OCI-LY3 (cell line): ENCODE measurements around the gene NDUFAF3.

Experiments
- H2AFZ ChIP-seq: fragments of 200-600, 300-600 bp; shearing (Covaris generic); 2 replicates; pipeline ENCODE4 v1.6.0; 2014; ENCODE audit warnings: antibody characterized with exemption, low read depth, low read length
- H3K27ac ChIP-seq: fragments of 200-600, 300-600 bp; sonication (generic); 2 replicates; pipeline ENCODE4 v1.5.1; 2014; ENCODE audit warnings: mild to moderate bottlenecking, low read length, moderate library complexity, mixed read lengths
- H3K27me3 ChIP-seq: fragments of 200-600, 300-600 bp; sonication (generic); 2 replicates; pipeline ENCODE4 v1.6.1; 2014; ENCODE audit warnings: low read depth, low read length, mixed read lengths
- H3K36me3 ChIP-seq: fragments of 200-600, 300-600 bp; sonication (generic); replicated peaks from 2 replicates; pipeline ENCODE3; 2014; ENCODE audit warnings: low read depth, low read length, mixed read lengths
- H3K4me1 ChIP-seq: fragments of 300-600, 200-600 bp; sonication (generic); 2 replicates; pipeline ENCODE4 v1.6.1; 2014; ENCODE audit warnings: low read length, mixed read lengths
- H3K4me2 ChIP-seq: fragments of 200-600, 300-600 bp; sonication (generic); 2 replicates; pipeline ENCODE4 v1.6.1; 2014; ENCODE audit warnings: low read length, mixed read lengths
- H3K4me3 ChIP-seq: fragments of 300-600, 200-600 bp; sonication (generic); 2 replicates; pipeline ENCODE4 v1.5.1; 2014; ENCODE audit warnings: antibody characterized with exemption, mild to moderate bottlenecking, low read length, moderate library complexity
- H3K79me2 ChIP-seq: fragments of 300-600, 200-600 bp; shearing (Covaris generic); 2 replicates; pipeline ENCODE4 v1.6.1; 2014; ENCODE audit warnings: mild to moderate bottlenecking, low read length, mixed read lengths
- H3K9ac ChIP-seq: fragments of 300-600, 200-600 bp; shearing (Covaris generic); 2 replicates; pipeline ENCODE4 v1.6.0; 2014; ENCODE audit warnings: mild to moderate bottlenecking, low read length, moderate library complexity
- H3K9me3 ChIP-seq: fragments of 200-600, 300-600 bp; shearing (Covaris generic); 2 replicates; pipeline ENCODE4 v1.6.1; 2014; ENCODE audit warnings: low read length, mixed read lengths; ENCODE audit not compliant: insufficient read depth
- H4K20me1 ChIP-seq: fragments of 200-600, 300-600 bp; sonication (generic); 2 replicates; pipeline ENCODE4 v1.6.1; 2016; ENCODE audit warnings: low read length, mixed read lengths; ENCODE audit not compliant: insufficient read depth
- EZH2phosphoT487 ChIP-seq: fragments of 200-600 bp; shearing (Covaris generic); IDR thresholded peaks from 2 replicates; pipeline ENCODE4 v1.6.1; 2018; ENCODE audit warnings: antibody characterized with exemption, mixed run types, low read depth
- TF ChIP-seq, protein P1 (sequence below): fragments of 200-600, 300-600 bp; sonication (generic); IDR thresholded peaks from 2 replicates; pipeline ENCODE4 v1.5.1; 2014; ENCODE audit warnings: antibody characterized with exemption, low read length, low read depth

Gene NDUFAF3

DNA sequence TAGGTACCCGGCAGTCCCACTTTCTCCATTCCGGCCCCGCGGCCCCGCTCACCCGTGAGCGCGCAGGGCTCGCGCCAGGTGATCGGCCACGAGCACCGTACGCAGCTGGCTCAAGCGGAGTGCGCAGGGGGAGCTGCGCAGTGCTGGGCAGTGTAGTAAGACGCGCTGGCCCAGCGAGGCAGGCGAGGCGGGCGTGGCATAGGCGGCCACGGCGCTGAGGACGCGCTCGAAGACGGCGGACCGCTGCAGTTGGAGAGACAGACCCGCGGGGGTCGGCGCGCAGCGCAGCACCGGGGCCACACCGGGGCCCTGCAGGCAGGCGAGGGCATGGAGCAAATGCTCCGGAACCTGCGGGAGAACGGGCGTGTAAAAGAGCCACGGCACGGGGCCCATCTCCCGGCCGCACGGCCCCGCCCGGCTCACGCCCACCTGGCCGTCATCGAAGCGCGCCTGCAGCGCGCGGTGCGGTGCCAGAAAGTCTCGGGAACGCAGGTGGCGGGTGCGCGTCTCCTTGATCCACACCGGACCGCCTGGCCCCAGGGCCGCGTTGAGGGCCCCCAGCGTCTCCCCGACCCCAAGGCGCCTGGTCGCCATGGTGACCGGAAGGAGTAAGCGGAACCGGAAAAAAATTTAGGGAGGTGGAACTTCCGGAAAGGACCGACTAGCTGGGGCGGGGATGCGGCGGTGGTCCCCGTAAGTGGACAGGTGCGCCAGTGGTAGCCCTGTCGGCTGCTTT is 3.8 kb upstream of the NDUFAF3 start, which contains the start of gene DALRD3:
DALRD3 (minus strand) TSS at position 610 of the 736 bp plus-strand sequence; CDS start at position 594, 16 bp downstream.
- H3K36me3 ChIP-seq = peaks cover 40% of the 10 kb centered on the region
- peak within 1 kb of the TSS; percentile 78 for H3K4me2 ChIP-seq
- peak within 1 kb of the TSS; percentile 62 for H3K9ac ChIP-seq
- H3K27me3 ChIP-seq = no peaks in the 10 kb centered on the region
- no peaks in the 10 kb centered on the region for H3K9me3 ChIP-seq
- H3K4me1 ChIP-seq = peaks cover 20% of the 10 kb centered on the region
- peaks cover 40% of the 10 kb centered on the region for H3K79me2 ChIP-seq
- H4K20me1 ChIP-seq = peaks cover 18% of the 10 kb centered on the region
- H3K4me3 ChIP-seq = peak within 1 kb of the TSS; percentile 81
- H3K27ac ChIP-seq = peak within 1 kb of the TSS; percentile 57
- peak within 1 kb of the TSS; percentile 23; the same call in 1 of the 2 replicates for H2AFZ ChIP-seq
- TF ChIP-seq EZH2phosphoT487 = no peak
- TF ChIP-seq, protein P1, sequence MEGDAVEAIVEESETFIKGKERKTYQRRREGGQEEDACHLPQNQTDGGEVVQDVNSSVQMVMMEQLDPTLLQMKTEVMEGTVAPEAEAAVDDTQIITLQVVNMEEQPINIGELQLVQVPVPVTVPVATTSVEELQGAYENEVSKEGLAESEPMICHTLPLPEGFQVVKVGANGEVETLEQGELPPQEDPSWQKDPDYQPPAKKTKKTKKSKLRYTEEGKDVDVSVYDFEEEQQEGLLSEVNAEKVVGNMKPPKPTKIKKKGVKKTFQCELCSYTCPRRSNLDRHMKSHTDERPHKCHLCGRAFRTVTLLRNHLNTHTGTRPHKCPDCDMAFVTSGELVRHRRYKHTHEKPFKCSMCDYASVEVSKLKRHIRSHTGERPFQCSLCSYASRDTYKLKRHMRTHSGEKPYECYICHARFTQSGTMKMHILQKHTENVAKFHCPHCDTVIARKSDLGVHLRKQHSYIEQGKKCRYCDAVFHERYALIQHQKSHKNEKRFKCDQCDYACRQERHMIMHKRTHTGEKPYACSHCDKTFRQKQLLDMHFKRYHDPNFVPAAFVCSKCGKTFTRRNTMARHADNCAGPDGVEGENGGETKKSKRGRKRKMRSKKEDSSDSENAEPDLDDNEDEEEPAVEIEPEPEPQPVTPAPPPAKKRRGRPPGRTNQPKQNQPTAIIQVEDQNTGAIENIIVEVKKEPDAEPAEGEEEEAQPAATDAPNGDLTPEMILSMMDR = no peak

DNA sequence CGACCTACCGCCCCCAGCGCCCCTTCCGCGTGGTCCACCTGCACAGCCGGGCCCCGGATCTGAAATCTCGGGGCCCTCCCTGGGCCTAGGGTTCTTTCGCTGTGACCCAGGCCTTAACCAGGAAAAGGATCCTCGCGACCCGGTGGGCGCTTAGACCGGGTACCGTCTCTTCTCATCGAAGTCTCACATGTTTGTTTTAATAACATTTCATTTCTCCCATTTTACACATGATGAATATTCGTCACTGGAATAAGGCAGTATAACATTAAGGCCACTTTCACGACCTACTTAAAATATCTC is 3.3 kb upstream of the NDUFAF3 start:
- H3K4me1 ChIP-seq = peaks cover 23% of the 10 kb centered on the region
- H3K9me3 ChIP-seq = no peaks in the 10 kb centered on the region
- no peaks in the 10 kb centered on the region for H3K27me3 ChIP-seq
- H3K36me3 ChIP-seq = peaks cover 39% of the 10 kb centered on the region
- H3K79me2 ChIP-seq = peaks cover 40% of the 10 kb centered on the region
- peak overlapping the region; percentile 57 for H3K27ac ChIP-seq
- TF ChIP-seq, protein P1 = no peak
- TF ChIP-seq EZH2phosphoT487 = no peak
- peak overlapping the region; percentile 78 for H3K4me2 ChIP-seq
- H2AFZ ChIP-seq = no peak overlapping the region
- H4K20me1 ChIP-seq = peaks cover 13% of the 10 kb centered on the region
- H3K4me3 ChIP-seq = peak overlapping the region; percentile 81
- peak overlapping the region; percentile 62 for H3K9ac ChIP-seq

DNA sequence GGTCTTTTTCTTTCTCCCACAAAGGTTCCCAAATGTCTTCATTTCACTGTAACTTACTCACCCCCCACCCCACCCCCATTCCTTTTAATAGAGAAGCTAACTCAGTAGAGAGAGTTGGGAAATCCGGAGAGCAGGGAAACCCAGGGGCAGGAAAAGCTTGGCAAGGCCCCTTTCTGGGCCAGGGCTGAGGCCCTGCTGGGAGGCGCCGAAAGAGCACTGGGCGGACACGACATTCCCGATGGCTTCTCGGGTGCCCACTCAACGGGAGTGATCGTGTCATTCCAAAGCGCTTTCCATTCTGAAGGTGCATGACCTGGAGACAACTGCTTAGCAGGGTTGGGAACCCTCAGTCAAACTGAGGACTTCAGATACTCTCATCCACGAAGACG is 2.0 kb upstream of the NDUFAF3 start:
- Histone ChIP-seq H2AFZ (no peak overlapping the region), H3K4me2 (peak overlapping the region; percentile 79), H3K36me3 (peaks cover 39% of the 10 kb centered on the region), H3K4me1 (peaks cover 23% of the 10 kb centered on the region), H3K9ac (peak overlapping the region; percentile 98), H3K79me2 (peaks cover 53% of the 10 kb centered on the region), H3K27ac (peak overlapping the region; percentile 88), H3K4me3 (peak overlapping the region; percentile 88), H4K20me1 (peaks cover 4% of the 10 kb centered on the region; the same call in 1 of the 2 replicates), H3K27me3 (no peaks in the 10 kb centered on the region), H3K9me3 (no peaks in the 10 kb centered on the region)
- TF ChIP-seq, protein P1 = no peak
- no peak for TF ChIP-seq EZH2phosphoT487

DNA sequence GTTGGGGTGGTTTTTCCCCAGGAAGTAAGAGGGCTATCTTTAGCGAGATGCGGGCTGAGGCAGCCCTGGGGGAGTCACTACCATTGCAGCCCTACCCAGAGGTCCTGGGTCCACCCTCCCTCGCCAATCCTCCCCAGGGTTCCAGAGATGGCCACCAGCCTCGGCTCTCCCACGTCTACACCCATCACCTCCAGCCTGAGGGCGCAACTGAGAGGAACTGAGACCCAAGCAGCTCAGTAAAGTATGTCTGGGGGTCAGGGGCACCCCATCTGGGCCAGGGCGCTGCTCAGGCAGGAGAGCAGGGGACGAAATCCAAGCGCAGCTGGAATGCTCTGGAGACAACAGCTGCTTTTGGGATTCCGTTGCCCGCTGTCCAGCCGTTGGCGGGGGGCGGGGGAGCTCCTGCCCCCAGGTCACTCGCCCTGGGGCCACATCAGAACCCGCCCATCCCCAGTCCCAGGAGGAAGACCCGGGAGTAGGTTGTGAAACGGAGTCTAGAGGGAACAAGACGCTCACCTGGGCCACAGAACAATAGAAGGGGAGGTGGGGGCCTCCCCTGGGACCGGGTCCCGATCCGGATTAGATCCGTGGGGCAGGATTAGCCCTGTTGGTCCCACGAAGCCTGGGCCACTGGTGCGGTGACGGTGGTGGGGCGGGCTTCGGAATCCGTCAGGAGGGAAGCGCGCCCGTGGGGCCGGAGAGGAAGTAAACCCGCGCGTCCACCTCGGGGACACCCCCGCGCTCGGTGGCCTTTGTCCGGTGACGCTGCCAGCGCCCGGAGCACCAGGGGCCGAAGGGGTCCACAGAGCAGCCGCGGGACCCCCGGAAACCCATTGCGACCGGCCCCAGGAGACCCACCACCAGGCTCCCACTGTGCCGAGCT is 1.4 kb upstream of the NDUFAF3 start:
- no peak overlapping the region for H2AFZ ChIP-seq
- H3K9me3 ChIP-seq = no peaks in the 10 kb centered on the region
- H3K27ac ChIP-seq = peak overlapping the region; percentile 88
- H4K20me1 ChIP-seq = peaks cover 4% of the 10 kb centered on the region; the same call in 1 of the 2 replicates
- peak overlapping the region; percentile 88 for H3K4me3 ChIP-seq
- no peak for TF ChIP-seq EZH2phosphoT487
- TF ChIP-seq, protein P1 = peak; percentile 12; the same call in 1 of the 2 replicates
- H3K4me1 ChIP-seq = peaks cover 23% of the 10 kb centered on the region
- peak overlapping the region; percentile 79 for H3K4me2 ChIP-seq
- peaks cover 59% of the 10 kb centered on the region for H3K79me2 ChIP-seq
- peaks cover 41% of the 10 kb centered on the region for H3K36me3 ChIP-seq
- H3K27me3 ChIP-seq = no peaks in the 10 kb centered on the region
- H3K9ac ChIP-seq = peak overlapping the region; percentile 98
